OCI-LY3 (cell line): ENCODE measurements around the gene GALNT18.

ENCODE experiments used
- CTCF ChIP-seq: fragments of 200-600, 300-600 bp; sonication (generic); IDR thresholded peaks from 2 replicates; pipeline ENCODE4 v1.5.1; 2014; ENCODE audit warnings: antibody characterized with exemption, low read length, low read depth
- EZH2phosphoT487 ChIP-seq: fragments of 200-600 bp; shearing (Covaris generic); IDR thresholded peaks from 2 replicates; pipeline ENCODE4 v1.6.1; 2018; ENCODE audit warnings: antibody characterized with exemption, mixed run types, low read depth

DNA sequence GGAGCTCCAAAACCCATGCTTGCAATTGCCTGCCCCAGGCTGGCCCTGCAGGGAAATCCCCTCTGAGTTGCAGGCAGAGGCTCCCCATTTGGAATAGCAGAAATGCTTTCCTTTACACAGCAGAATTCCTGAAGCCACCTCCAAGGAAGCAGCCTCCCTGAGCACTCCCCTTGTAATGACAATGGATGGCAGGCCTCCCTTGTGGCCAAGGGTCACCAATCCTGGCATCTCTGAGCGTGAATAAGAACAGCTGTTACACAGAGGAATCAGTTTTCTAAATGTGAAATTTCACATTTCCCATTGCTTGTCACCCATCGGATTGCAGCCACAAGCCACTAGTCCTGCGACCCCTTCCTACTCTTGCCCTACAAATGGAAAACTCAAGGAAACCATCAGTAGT lies 107.6 kb downstream of the GALNT18 start:
- TF ChIP-seq CTCF = no peak
- no peak for TF ChIP-seq EZH2phosphoT487
